Measurements from ENCODE around the gene BCAS3.

Gene BCAS3

GRCh38 chr17:61307905-61308886 lies 630.5 kb downstream of the BCAS3 start:
- FAIRE-seq = no peak

GRCh38 chr17:61309362-61310256 lies 632.0 kb downstream of the BCAS3 start:
- no peak for FAIRE-seq

GRCh38 chr17:61310590-61310989 lies 632.9 kb downstream of the BCAS3 start:
- no peak for FAIRE-seq

- FAIRE-seq = no peak
Measured at GRCh38 chr17:61312406-61313295, 635.0 kb downstream of the BCAS3 start.

GRCh38 chr17:61313461-61314326 lies 636.0 kb downstream of the BCAS3 start:
- no peak for FAIRE-seq

- no peak for FAIRE-seq
Measured at GRCh38 chr17:61314368-61315078, 636.9 kb downstream of the BCAS3 start.

- FAIRE-seq = no peak
Measured at GRCh38 chr17:61316633-61317032, 639.0 kb downstream of the BCAS3 start.

- FAIRE-seq = no peak
Measured at GRCh38 chr17:61317779-61318178, 640.1 kb downstream of the BCAS3 start.

GRCh38 chr17:61318684-61319098 lies 641.0 kb downstream of the BCAS3 start:
- no peak for FAIRE-seq

GRCh38 chr17:61321344-61321743 lies 643.7 kb downstream of the BCAS3 start:
- FAIRE-seq = no peak

- FAIRE-seq = no peak
Measured at GRCh38 chr17:61322325-61323002, 644.8 kb downstream of the BCAS3 start.

GRCh38 chr17:61323003-61323908 lies 645.6 kb downstream of the BCAS3 start:
- no peak for FAIRE-seq

- no peak for FAIRE-seq
Measured at GRCh38 chr17:61323909-61324868, 646.5 kb downstream of the BCAS3 start.

- FAIRE-seq = no peak
Measured at GRCh38 chr17:61324950-61325349, 647.3 kb downstream of the BCAS3 start.

- no peak for FAIRE-seq
Measured at GRCh38 chr17:61325382-61326073, 647.9 kb downstream of the BCAS3 start.

- no peak for FAIRE-seq
Measured at GRCh38 chr17:61326330-61326729, 648.7 kb downstream of the BCAS3 start.

GRCh38 chr17:61328351-61328750 lies 650.7 kb downstream of the BCAS3 start:
- no peak for FAIRE-seq

All from colon (tissue), 2 donors.